GM23338 (cell line): ENCODE results near the gene WWOX. TPM values are rescaled to one million over a fixed set of nuclear protein-coding genes. Genes with fewer than 3 reads are reported as not detected.

ENCODE experiments used
- polyA plus RNA-seq: library from polyadenylated mRNA; unstranded; fragments of >200 nt; fragmentation: Nextera tagmentation; extraction: Ambion mirVana; gene quantifications from 2 replicates; pipeline ENCODE4 v1.2.1, GENCODE V29; 2016
- small RNA-seq: library from RNA; depleted of rRNA; stranded (forward); fragments of <200 nt; gene quantifications from one replicate; pipeline ENCODE3, GENCODE V24; 2014; ENCODE audit warnings: low replicate concordance
- total RNA-seq: library from RNA; depleted of rRNA; stranded (reverse); fragments of >200 nt; shearing (Covaris generic); gene quantifications from 2 replicates; pipeline ENCODE4 v1.2.3, GENCODE V29; 2014; rRNA removed

Gene WWOX
- total and polyA plus RNA-seq, 2 experiments from 2014 or later: 10.0 to 19.3 TPM

Small RNAs within 50 kb of the gene (small RNA-seq; reads per million reads assigned to genes)
- gene AC027279.3: not detected

Other genes starting within 250 kb of the WWOX start
- gene CLEC3A, start 77.1 kb upstream of the WWOX start, total RNA-seq: not detected in 2 replicates
- gene CLEC3A, start 77.1 kb upstream of the WWOX start, polyA plus RNA-seq: not detected in 2 replicates